ENCODE results near the gene DPPA2.

DPPA2 gene

DNA sequence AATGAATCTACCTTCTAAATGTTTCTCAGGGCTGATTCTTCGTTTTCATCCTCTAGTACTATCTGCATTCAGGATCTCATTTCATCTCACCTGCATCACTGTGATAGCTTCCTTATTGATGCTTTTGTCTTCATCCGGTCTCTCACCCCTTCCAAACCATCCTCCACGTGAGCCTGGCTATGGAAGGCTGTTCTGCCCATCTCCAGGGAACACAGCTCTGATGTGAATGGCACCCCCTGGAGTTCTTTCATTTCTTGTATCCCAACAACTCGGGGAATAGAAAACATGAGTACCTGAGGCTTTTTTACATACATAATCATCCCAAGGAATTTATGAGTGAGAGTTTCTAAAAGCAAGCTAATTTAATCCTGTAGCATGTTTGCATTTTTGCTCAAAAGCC is 29.8 kb upstream of the DPPA2 start:
- no peak overlapping the region for H3K27ac ChIP-seq (ENCODE audit: low read depth, low read length)
- H3K4me3 ChIP-seq (ENCODE audit: low read depth, low read length): no peak overlapping the region
- no peaks in the 10 kb centered on the region for H3K4me1 ChIP-seq (ENCODE audit: control insufficient read depth, insufficient read depth, low read length, unreplicated experiment)
- no peak overlapping the region for H2AFZ ChIP-seq (ENCODE audit: low read length, unreplicated experiment)
- no peaks in the 10 kb centered on the region for H3K36me3 ChIP-seq (ENCODE audit: insufficient read depth, low read length)
- no peaks in the 10 kb centered on the region for H3K27me3 ChIP-seq (ENCODE audit: insufficient read depth, low read length)
- H3K79me2 ChIP-seq (ENCODE audit: control insufficient read depth, insufficient read depth, low read length, unreplicated experiment): no peaks in the 10 kb centered on the region

DNA sequence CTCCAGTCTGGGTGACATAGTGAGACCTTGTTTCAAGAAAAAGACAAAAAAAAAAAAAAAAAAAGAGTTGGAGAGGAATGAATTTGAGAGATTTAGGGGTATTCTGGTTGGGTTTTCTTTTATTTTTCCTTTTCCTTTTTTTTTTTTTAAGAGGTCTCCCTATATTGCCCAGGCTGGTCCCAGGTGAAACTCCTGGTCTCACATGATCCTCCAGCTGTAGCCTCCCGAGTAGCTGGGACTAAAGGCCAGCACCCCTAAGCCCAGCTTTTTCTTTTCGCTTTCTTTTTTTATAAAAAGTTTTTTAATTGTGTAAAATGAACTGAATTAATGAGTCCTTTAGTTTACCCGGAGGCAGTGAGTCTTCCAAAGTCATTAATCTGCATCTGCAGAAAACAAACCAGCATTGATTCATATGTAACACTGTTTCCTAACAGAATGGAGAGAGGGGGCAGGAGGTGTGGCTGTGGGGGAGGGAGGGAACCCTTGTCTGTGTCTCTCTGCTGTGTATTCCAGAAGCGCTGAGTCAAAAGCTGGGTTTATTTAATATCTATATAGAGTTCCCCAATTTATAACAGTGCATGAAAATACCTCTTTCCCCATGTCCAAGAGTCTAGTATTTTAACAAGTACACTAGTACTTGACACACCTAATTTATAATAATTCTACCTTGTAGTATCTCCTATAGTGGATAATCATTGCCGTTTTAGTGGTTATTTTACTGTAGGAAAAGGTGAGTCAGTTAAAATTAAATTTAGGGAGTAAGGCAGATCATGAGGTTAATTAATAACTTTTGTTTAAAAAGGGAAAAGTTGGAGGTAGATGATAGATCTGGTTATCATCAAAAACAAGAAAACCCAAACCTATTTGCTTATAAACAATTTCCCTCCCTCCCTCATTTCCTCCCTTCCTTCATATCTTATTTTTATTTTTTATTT is 23.7 kb upstream of the DPPA2 start:
- Histone ChIP-seq H2AFZ (ENCODE audit: low read length, unreplicated experiment) (no peak overlapping the region), H3K79me2 (ENCODE audit: control insufficient read depth, insufficient read depth, low read length, unreplicated experiment) (no peaks in the 10 kb centered on the region), H3K27me3 (ENCODE audit: insufficient read depth, low read length) (0 out of 2 replicates have a peak, but pooled peaks cover 6% of the 10 kb centered on the region), H3K4me3 (ENCODE audit: low read depth, low read length) (no peak overlapping the region), H3K27ac (ENCODE audit: low read depth, low read length) (no peak overlapping the region), H3K36me3 (ENCODE audit: insufficient read depth, low read length) (no peaks in the 10 kb centered on the region), H3K4me1 (ENCODE audit: control insufficient read depth, insufficient read depth, low read length, unreplicated experiment) (no peaks in the 10 kb centered on the region)

DNA sequence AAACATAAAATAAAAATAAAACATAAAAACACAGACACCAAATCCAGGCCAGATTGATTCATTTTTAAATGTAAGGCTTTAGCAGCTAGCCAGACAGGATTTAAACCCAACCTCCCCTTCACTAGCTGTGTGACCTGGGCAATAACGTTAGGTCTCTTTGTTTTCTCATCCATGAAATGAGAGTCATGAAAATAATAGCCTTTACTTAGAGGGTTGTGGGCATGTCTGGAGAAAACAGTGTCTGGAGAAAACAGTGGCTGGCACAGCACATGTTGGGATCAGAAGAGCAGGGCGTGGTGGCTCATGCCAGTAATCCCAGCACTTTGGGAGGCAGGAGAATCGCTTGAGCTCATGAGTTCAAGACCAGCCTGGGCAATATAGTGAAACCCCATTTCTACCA is 22.9 kb upstream of the DPPA2 start:
- no peaks in the 10 kb centered on the region for H3K79me2 ChIP-seq (ENCODE audit: control insufficient read depth, insufficient read depth, low read length, unreplicated experiment)

DNA sequence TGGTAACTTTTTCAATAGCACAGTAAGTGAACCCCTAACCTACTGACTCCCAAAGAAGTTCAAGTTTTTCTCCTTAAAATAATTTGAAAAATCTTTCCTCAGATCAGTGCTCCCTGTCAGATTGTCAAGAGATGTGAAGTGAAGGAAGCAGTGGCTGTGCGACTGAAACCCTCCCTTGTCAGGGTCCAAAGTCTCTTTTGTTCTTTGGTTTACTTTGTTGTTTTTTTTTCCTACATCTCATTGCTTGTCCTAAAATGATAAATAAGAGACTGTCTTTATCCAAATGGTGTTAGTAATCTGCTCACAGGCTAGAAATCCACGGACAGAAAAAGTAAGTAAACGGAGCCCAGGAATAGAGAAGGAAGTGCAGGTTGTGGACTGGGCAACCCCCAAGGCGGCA is 22.0 kb upstream of the DPPA2 start:
- no peak overlapping the region for H3K4me3 ChIP-seq (ENCODE audit: low read depth, low read length)
- no peaks in the 10 kb centered on the region for H3K4me1 ChIP-seq (ENCODE audit: control insufficient read depth, insufficient read depth, low read length, unreplicated experiment)
- H3K79me2 ChIP-seq (ENCODE audit: control insufficient read depth, insufficient read depth, low read length, unreplicated experiment): no peaks in the 10 kb centered on the region
- no peaks in the 10 kb centered on the region for H3K36me3 ChIP-seq (ENCODE audit: insufficient read depth, low read length)
- H3K27ac ChIP-seq (ENCODE audit: low read depth, low read length): no peak overlapping the region
- no peak overlapping the region for H2AFZ ChIP-seq (ENCODE audit: low read length, unreplicated experiment)
- 0 out of 2 replicates have a peak, but pooled peaks cover 6% of the 10 kb centered on the region for H3K27me3 ChIP-seq (ENCODE audit: insufficient read depth, low read length)

More for the DNA sequence above, 22.9 kb upstream of the DPPA2 start:
- Histone ChIP-seq H3K27me3 (ENCODE audit: insufficient read depth, low read length) (0 out of 2 replicates have a peak, but pooled peaks cover 6% of the 10 kb centered on the region), H3K27ac (ENCODE audit: low read depth, low read length) (no peak overlapping the region), H2AFZ (ENCODE audit: low read length, unreplicated experiment) (no peak overlapping the region), H3K4me1 (ENCODE audit: control insufficient read depth, insufficient read depth, low read length, unreplicated experiment) (no peaks in the 10 kb centered on the region), H3K4me3 (ENCODE audit: low read depth, low read length) (no peak overlapping the region), H3K36me3 (ENCODE audit: insufficient read depth, low read length) (no peaks in the 10 kb centered on the region)

DNA sequence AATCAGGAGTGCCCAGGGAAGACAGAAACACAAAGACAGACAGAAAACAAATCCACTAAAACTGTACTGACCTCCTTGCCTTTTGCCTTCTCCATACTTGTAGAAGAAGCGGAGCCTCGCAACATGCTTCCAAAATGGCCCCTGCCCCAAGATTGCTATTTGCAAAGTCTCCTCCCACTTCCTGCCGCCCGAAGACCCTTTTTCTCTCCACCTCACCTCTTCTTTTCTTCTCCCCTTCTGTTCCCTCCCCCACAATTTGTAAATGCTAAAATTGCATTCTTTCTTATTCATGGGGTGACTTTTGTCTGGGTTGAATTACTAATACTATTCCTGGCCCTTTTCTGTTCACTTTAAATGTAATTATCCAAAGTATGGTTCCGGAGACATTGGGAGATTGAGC is 21.1 kb upstream of the DPPA2 start, which contains the start of gene DPPA4:
DPPA4 (minus strand) TSS at position 154 of the 400 bp plus-strand sequence; CDS start at position 125, 29 bp downstream.
- Histone ChIP-seq H3K79me2 (ENCODE audit: control insufficient read depth, insufficient read depth, low read length, unreplicated experiment) (no peaks in the 10 kb centered on the region), H3K4me1 (ENCODE audit: control insufficient read depth, insufficient read depth, low read length, unreplicated experiment) (no peaks in the 10 kb centered on the region), H3K36me3 (ENCODE audit: insufficient read depth, low read length) (no peaks in the 10 kb centered on the region), H3K4me3 (ENCODE audit: low read depth, low read length) (peak within 1 kb of the TSS; percentile 68), H2AFZ (ENCODE audit: low read length, unreplicated experiment) (peak within 1 kb of the TSS; percentile 39), H3K27ac (ENCODE audit: low read depth, low read length) (no peak within 1 kb of the TSS), H3K27me3 (ENCODE audit: insufficient read depth, low read length) (0 out of 2 replicates have a peak, but pooled peaks cover 6% of the 10 kb centered on the region)

DNA sequence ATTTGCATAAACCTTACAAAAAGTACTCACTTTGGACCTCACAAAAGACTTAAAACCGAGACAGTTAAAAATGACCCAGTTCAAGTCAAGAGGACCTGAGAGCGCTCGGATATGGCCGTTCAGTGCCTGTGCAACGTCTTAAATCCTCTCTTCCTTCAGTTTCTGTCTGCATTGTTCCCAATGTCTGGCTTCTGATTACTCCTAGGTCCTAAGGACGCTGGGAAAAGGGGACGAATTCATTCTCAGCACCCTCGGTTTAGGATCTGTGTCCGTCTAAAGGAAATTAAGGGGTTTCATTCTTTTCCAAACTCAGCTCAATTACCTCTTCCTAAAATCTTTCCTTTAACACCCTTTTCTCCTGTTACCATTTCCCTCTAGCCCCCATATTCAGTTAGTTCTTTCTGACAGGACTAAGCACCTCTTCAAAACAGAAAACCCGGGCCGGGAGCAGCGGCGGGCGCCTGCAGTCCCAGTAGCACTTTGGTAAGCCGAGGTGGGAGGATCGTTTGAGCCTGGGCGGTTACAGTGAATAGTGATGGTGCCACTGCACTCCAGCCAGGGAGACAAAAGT is 20.1 kb upstream of the DPPA2 start:
- H3K27ac ChIP-seq (ENCODE audit: low read depth, low read length): no peak overlapping the region
- H3K36me3 ChIP-seq (ENCODE audit: insufficient read depth, low read length): no peaks in the 10 kb centered on the region
- H3K79me2 ChIP-seq (ENCODE audit: control insufficient read depth, insufficient read depth, low read length, unreplicated experiment): no peaks in the 10 kb centered on the region
- peak overlapping the region; percentile 39 for H2AFZ ChIP-seq (ENCODE audit: low read length, unreplicated experiment)
- peak overlapping the region; percentile 68 for H3K4me3 ChIP-seq (ENCODE audit: low read depth, low read length)
- H3K27me3 ChIP-seq (ENCODE audit: insufficient read depth, low read length): 0 out of 2 replicates have a peak, but pooled peaks cover 6% of the 10 kb centered on the region
- H3K4me1 ChIP-seq (ENCODE audit: control insufficient read depth, insufficient read depth, low read length, unreplicated experiment): no peaks in the 10 kb centered on the region

DNA sequence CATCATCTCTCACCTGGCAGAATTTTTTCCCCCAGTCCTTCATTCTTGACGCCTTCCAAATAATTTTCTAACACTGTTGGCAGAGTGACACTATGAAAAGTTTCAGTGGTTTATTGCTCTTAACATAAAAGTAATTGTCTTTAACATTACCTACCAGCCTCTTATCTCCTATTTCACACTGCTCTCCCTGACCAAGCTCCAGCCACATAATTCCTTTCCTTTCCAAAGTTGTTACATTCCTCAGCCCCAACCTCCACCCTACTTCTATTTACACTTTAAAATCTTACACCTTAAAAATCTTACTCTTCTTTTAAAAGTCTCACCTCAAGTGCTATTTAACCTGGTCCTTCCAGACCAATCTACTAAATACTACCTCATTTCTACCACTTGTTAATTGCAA is 18.3 kb upstream of the DPPA2 start:
- Histone ChIP-seq H3K4me3 (ENCODE audit: low read depth, low read length) (no peak overlapping the region), H3K27ac (ENCODE audit: low read depth, low read length) (no peak overlapping the region), H3K36me3 (ENCODE audit: insufficient read depth, low read length) (no peaks in the 10 kb centered on the region), H3K79me2 (ENCODE audit: control insufficient read depth, insufficient read depth, low read length, unreplicated experiment) (no peaks in the 10 kb centered on the region), H3K4me1 (ENCODE audit: control insufficient read depth, insufficient read depth, low read length, unreplicated experiment) (no peaks in the 10 kb centered on the region), H3K27me3 (ENCODE audit: insufficient read depth, low read length) (0 out of 2 replicates have a peak, but pooled peaks cover 6% of the 10 kb centered on the region), H2AFZ (ENCODE audit: low read length, unreplicated experiment) (no peak overlapping the region)

DNA sequence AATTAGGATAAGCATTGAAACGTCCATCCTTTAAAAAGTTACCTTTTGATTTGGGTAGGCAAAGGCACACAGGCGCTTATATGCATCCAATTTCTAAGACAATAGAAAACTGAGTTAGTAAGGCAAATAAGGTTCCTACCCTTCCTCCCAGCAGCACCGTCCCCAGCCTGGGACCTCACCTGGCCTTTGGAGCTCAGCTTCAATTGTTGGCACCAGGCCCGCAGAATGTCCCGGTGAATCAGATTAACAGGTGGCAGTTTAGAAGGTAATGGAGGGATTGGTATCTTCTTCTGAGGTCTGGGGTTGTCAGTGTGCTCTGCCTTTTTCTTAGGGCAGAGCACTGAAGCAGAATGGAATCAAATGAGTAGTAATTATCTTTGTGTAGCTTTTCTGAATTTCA is 15.4 kb upstream of the DPPA2 start:
- H3K27me3 ChIP-seq (ENCODE audit: insufficient read depth, low read length): no peaks in the 10 kb centered on the region
- H3K36me3 ChIP-seq (ENCODE audit: insufficient read depth, low read length): no peaks in the 10 kb centered on the region
- H3K27ac ChIP-seq (ENCODE audit: low read depth, low read length): no peak overlapping the region
- H3K4me1 ChIP-seq (ENCODE audit: control insufficient read depth, insufficient read depth, low read length, unreplicated experiment): no peaks in the 10 kb centered on the region
- no peak overlapping the region for H3K4me3 ChIP-seq (ENCODE audit: low read depth, low read length)
- no peak overlapping the region for H2AFZ ChIP-seq (ENCODE audit: low read length, unreplicated experiment)
- no peaks in the 10 kb centered on the region for H3K79me2 ChIP-seq (ENCODE audit: control insufficient read depth, insufficient read depth, low read length, unreplicated experiment)

DNA sequence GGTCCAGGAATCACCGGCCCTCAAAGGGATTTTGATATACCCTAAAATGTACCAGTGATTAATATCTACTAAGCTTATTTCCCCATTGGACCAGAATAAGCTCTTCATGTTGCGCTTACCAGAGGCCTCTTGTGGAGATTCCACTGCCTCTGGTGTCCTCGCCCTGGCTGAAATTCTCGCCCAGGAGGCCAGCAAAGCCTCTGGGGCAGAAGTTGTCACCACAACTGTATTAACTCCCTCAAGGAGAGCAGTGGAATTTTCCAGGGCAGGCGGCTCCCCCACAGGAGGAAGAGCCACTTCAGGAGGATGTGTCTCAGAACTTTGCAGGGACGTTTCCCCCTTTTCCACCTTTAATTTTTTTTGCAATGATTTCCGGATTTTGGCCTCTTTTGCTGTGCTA is 14.1 kb upstream of the DPPA2 start:
- H3K36me3 ChIP-seq (ENCODE audit: insufficient read depth, low read length): no peaks in the 10 kb centered on the region
- H3K27ac ChIP-seq (ENCODE audit: low read depth, low read length): no peak overlapping the region
- no peak overlapping the region for H3K4me3 ChIP-seq (ENCODE audit: low read depth, low read length)
- no peaks in the 10 kb centered on the region for H3K4me1 ChIP-seq (ENCODE audit: control insufficient read depth, insufficient read depth, low read length, unreplicated experiment)
- H3K79me2 ChIP-seq (ENCODE audit: control insufficient read depth, insufficient read depth, low read length, unreplicated experiment): no peaks in the 10 kb centered on the region
- no peaks in the 10 kb centered on the region for H3K27me3 ChIP-seq (ENCODE audit: insufficient read depth, low read length)
- no peak overlapping the region for H2AFZ ChIP-seq (ENCODE audit: low read length, unreplicated experiment)

DNA sequence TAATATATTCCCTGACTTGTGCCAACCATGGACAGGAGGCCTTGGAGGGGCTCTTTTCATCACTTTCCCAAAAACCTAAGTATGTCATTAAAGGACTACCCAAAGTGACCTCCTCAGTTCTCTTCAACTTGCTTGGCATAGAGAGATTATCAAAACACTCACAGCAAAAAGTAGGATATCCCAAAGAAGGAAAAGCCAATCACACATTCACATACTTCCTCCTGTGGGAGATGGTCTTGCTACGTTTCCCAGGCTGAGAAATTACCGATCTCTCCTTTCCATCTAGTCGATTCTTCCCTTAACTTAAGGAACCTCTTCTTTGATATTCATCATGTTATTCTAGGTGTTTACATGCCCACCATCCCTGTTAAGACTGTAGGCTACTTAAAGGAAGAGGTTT is 11.9 kb upstream of the DPPA2 start:
- Histone ChIP-seq H3K27me3 (ENCODE audit: insufficient read depth, low read length) (no peaks in the 10 kb centered on the region), H3K27ac (ENCODE audit: low read depth, low read length) (no peak overlapping the region), H3K36me3 (ENCODE audit: insufficient read depth, low read length) (no peaks in the 10 kb centered on the region), H3K79me2 (ENCODE audit: control insufficient read depth, insufficient read depth, low read length, unreplicated experiment) (no peaks in the 10 kb centered on the region), H2AFZ (ENCODE audit: low read length, unreplicated experiment) (no peak overlapping the region), H3K4me3 (ENCODE audit: low read depth, low read length) (no peak overlapping the region), H3K4me1 (ENCODE audit: control insufficient read depth, insufficient read depth, low read length, unreplicated experiment) (no peaks in the 10 kb centered on the region)

DNA sequence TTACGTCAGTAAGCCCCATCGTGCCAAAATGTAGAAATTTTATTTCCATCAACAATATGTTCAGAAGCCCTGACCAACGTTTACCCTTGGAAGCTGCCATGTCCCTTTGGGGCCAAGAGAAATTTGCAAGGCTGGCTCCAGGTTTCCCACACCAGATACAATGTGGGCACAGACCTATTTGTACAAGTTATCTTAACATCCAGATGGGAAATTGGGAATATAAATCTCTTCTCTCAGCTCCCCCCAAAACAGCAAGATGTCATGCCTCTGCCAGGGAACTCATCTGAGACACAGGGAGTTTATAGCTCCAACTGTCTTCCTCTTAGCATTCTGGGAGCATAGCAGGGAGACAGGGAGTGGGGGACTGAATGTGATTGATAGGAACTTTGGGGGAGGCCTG is 9.3 kb upstream of the DPPA2 start:
- Histone ChIP-seq H2AFZ (ENCODE audit: low read length, unreplicated experiment) (no peak overlapping the region), H3K4me1 (ENCODE audit: control insufficient read depth, insufficient read depth, low read length, unreplicated experiment) (no peaks in the 10 kb centered on the region), H3K36me3 (ENCODE audit: insufficient read depth, low read length) (no peaks in the 10 kb centered on the region)

More for the DNA sequence above, 9.3 kb upstream of the DPPA2 start:
- no peaks in the 10 kb centered on the region for H3K27me3 ChIP-seq (ENCODE audit: insufficient read depth, low read length)
- no peaks in the 10 kb centered on the region for H3K79me2 ChIP-seq (ENCODE audit: control insufficient read depth, insufficient read depth, low read length, unreplicated experiment)
- no peak overlapping the region for H3K27ac ChIP-seq (ENCODE audit: low read depth, low read length)
- no peak overlapping the region for H3K4me3 ChIP-seq (ENCODE audit: low read depth, low read length)
